Ramos (cell line): ENCODE data around the gene OTUD5.

Experiments used
- in situ Hi-C: fragments of 300-500 bp; cut with MboI; formaldehyde crosslinking; loops from one replicate; pipeline ENCODE4 v1.14.3; 2022; ENCODE audit warnings: low sequenced_read_pairs; ENCODE audit not compliant: unreplicated experiment

The OTUD5 gene

GRCh38 chrX:48972220-48973164, 15.1 kb upstream of the OTUD5 start:
- in situ Hi-C loops: no loop called here

GRCh38 chrX:48971249-48972219, 14.1 kb upstream of the OTUD5 start, which contains the start of gene KCND1:
Gene KCND1 (minus strand): TSS chrX:48971844. CDS start chrX:48970271, 1,573 bp downstream.
- in situ Hi-C loops: no loop called here

GRCh38 chrX:48969471-48969870, 12.1 kb upstream of the OTUD5 start:
- in situ Hi-C loops: loop anchor here (10.0 kb wide), 1 partner anchor 75 kb away; the partner anchor contains the start of gene TFE3

- in situ Hi-C loops: loop anchor here (10.0 kb wide), 1 partner anchor 76 kb away; the partner anchor contains the start of gene TFE3
Measured at GRCh38 chrX:48968377-48968776, 11.0 kb upstream of the OTUD5 start.

GRCh38 chrX:48966796-48967579, 9.6 kb upstream of the OTUD5 start:
- in situ Hi-C loops: loop anchor here (10.0 kb wide), 1 partner anchor 78 kb away; the partner anchor contains the start of gene TFE3

- in situ Hi-C loops: loop anchor here (10.0 kb wide), 1 partner anchor 79 kb away; the partner anchor contains the start of gene TFE3
Measured at GRCh38 chrX:48965959-48966358, 8.6 kb upstream of the OTUD5 start.

- in situ Hi-C loops: loop anchor here (10.0 kb wide), 1 partner anchor 83 kb away; the partner anchor contains the start of gene TFE3
Measured at GRCh38 chrX:48961585-48962091, 4.2 kb upstream of the OTUD5 start.

GRCh38 chrX:48960291-48960690, 2.9 kb upstream of the OTUD5 start:
- in situ Hi-C loops: loop anchor here (10.0 kb wide), 1 partner anchor 85 kb away; the partner anchor contains the start of gene TFE3

- in situ Hi-C loops: no loop called here
Measured at GRCh38 chrX:48958635-48959094, 1.3 kb upstream of the OTUD5 start.

GRCh38 chrX:48957827-48958634, 624 bp upstream of the OTUD5 start:
- in situ Hi-C loops: no loop called here

GRCh38 chrX:48956728-48957414, 536 bp downstream of the OTUD5 start:
- in situ Hi-C loops: no loop called here

- in situ Hi-C loops: loop anchor here (5.0 kb wide), 1 partner anchor 46 kb away; no protein-coding TSS in a partner anchor
Measured at GRCh38 chrX:48948589-48948988, 8.8 kb downstream of the OTUD5 start.

- in situ Hi-C loops: loop anchor here (5.0 kb wide), 1 partner anchor 43 kb away; no protein-coding TSS in a partner anchor
Measured at GRCh38 chrX:48945517-48946348, 11.7 kb downstream of the OTUD5 start.

- in situ Hi-C loops: no loop called here
Measured at GRCh38 chrX:48942895-48943294, 14.5 kb downstream of the OTUD5 start.

GRCh38 chrX:48940404-48940955, 16.9 kb downstream of the OTUD5 start:
- in situ Hi-C loops: no loop called here

- in situ Hi-C loops: no loop called here
Measured at GRCh38 chrX:48939524-48940228, 17.7 kb downstream of the OTUD5 start.
